NT2/D1 (cell line): ENCODE measurements around the gene WRAP73.
"Not testable (repeated sequence)": the region's sequence is repeated elsewhere in the genome, so short reads cannot be mapped to it uniquely, and the experiment has no call there.

Source experiments
- DNase-seq: peaks from one replicate; pipeline ENCODE4 v3.0.0-alpha.2; 2011; ENCODE audit warnings: low read depth, low spot score
- H3K27me3 ChIP-seq: 2 replicates; pipeline ENCODE4 v1.6.0; 2011; ENCODE audit warnings: mild to moderate bottlenecking; ENCODE audit not compliant: insufficient read length, insufficient read depth
- H3K36me3 ChIP-seq: 2 replicates; pipeline ENCODE4 v1.6.1; 2011; ENCODE audit warnings: mild to moderate bottlenecking, low read length, mixed read lengths; ENCODE audit not compliant: insufficient read depth, insufficient read length
- H3K4me1 ChIP-seq: 2 replicates; pipeline ENCODE4 v1.5.1; 2011; ENCODE audit not compliant: insufficient read depth, insufficient read length
- H3K4me3 ChIP-seq: 2 replicates; pipeline ENCODE4 v1.5.1; 2011; ENCODE audit warnings: low read depth; ENCODE audit not compliant: insufficient read length
- H3K9ac ChIP-seq: 2 replicates; pipeline ENCODE4 v1.6.0; 2011; ENCODE audit warnings: low read depth; ENCODE audit not compliant: insufficient read length
- H3K9me3 ChIP-seq: 2 replicates; pipeline ENCODE4 v1.5.1; 2011; ENCODE audit warnings: mild to moderate bottlenecking, low read length; ENCODE audit not compliant: insufficient read depth
- SUZ12 ChIP-seq: IDR thresholded peaks from 2 replicates; pipeline ENCODE4 v1.6.1; 2011; ENCODE audit not compliant: insufficient read length, insufficient read depth; ENCODE audit errors: extremely low read depth
- YY1 ChIP-seq: IDR thresholded peaks from 2 replicates; pipeline ENCODE4 v1.6.1; 2011; ENCODE audit not compliant: insufficient read length, insufficient read depth
- ZNF274 ChIP-seq: IDR thresholded peaks from 2 replicates; pipeline ENCODE4 v1.6.1; 2011; ENCODE audit warnings: mild to moderate bottlenecking, low read depth, low read length

The WRAP73 gene

DNA sequence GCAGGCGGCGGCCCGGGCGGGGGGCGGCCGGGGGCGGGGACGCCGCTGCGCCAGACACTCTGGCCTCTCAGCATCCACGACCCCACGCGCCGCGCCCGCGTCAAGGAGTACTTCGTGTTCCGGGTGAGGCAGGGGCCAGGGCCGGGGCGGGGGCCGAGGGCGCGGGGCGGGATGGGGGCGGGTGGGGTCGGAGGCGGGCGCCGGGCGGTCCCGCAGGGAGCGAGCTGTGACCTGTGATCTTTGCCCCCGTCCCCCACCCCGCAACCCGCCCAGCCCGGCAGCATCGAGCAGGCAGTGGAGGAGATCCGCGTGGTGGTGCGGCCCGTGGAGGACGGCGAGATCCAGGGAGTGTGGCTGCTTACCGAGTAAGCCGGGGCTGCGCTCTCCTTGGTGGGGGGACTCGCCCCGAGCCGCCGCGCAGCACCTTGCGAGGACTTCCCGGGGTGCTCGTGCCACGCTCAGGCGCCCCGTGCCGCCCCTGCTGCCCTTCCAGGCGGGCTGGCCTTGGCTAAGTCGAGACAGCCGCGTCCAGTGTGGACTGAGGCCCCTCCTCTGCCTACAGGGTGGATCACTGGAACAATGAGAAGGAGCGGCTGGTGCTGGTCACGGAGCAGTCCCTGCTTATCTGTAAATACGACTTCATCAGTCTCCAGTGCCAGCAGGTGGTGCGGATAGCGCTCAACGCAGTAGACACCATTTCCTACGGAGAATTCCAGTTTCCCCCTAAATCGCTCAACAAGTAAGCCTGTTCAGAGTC is 24.6 kb downstream of the WRAP73 start:
- H3K9ac ChIP-seq: peak overlapping the region; percentile 83
- H3K4me3 ChIP-seq: peak overlapping the region; percentile 64
- DNase-seq: no peak
- no peaks in the 10 kb centered on the region for H3K9me3 ChIP-seq
- TF ChIP-seq ZNF274: no peak
- TF ChIP-seq SUZ12: no peak
- no peak for TF ChIP-seq YY1
- peaks cover 22% of the 10 kb centered on the region for H3K27me3 ChIP-seq
- peaks cover 35% of the 10 kb centered on the region for H3K36me3 ChIP-seq
- no peaks in the 10 kb centered on the region for H3K4me1 ChIP-seq

DNA sequence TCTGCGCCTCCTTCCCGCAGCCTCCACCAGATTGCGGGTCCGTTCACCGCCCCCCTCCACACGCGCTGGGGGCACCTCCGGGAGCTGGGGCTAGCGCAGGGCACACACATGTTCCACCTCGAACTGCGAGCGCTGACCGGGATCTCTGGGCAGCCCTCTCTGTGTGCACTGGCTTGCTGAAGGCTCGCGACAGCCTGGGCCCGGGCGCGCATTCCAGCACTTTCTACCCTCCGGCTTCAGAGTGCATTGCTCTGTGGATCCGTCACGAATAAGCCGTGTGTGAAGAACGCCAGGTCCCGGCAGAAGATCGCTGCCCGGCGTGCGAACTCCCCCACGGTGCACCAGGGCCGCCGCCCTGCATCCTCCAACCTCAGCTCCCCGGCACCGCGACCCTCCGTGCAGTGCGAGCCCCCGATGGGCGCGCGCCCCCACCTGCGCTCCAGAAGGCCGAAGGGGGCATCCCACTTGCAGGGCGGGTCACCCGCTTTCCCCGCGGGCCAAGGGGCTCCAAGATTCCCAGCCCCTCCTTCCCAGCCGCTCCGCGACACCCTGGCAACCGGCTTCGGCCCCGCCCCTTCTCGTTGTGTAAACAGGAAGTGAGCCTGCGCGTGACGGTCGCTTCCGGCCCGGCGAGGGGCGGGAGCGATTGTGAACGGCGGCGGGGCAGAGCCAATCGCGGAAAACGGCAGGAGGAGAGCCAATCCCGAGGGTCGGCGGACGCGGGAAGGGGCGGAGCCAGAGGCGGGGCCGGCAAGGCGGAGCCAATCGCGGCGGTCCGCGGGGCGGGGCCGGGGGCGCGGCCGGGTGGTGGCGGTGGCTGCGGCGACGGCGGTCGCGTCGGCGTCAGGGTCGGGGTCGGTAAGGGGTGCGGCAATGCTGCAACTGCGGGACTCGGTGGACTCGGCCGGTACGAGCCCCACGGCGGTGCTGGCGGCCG is 25.4 kb downstream of the WRAP73 start, which contains the start of gene TPRG1L:
TSS of gene TPRG1L (plus strand) at position 816 of the 937 bp plus-strand sequence. CDS start at position 874, 58 bp downstream.
- Histone ChIP-seq H3K36me3 (peaks cover 26% of the 10 kb centered on the region), H3K9me3 (no peaks in the 10 kb centered on the region), H3K4me1 (no peaks in the 10 kb centered on the region), H3K4me3 (peak within 1 kb of the TSS; percentile 85), H3K27me3 (peaks cover 26% of the 10 kb centered on the region), H3K9ac (peak within 1 kb of the TSS; percentile 83)
- DNase-seq: peak; percentile 89
- TF ChIP-seq ZNF274: no peak
- no peak for TF ChIP-seq YY1
- no peak for TF ChIP-seq SUZ12

DNA sequence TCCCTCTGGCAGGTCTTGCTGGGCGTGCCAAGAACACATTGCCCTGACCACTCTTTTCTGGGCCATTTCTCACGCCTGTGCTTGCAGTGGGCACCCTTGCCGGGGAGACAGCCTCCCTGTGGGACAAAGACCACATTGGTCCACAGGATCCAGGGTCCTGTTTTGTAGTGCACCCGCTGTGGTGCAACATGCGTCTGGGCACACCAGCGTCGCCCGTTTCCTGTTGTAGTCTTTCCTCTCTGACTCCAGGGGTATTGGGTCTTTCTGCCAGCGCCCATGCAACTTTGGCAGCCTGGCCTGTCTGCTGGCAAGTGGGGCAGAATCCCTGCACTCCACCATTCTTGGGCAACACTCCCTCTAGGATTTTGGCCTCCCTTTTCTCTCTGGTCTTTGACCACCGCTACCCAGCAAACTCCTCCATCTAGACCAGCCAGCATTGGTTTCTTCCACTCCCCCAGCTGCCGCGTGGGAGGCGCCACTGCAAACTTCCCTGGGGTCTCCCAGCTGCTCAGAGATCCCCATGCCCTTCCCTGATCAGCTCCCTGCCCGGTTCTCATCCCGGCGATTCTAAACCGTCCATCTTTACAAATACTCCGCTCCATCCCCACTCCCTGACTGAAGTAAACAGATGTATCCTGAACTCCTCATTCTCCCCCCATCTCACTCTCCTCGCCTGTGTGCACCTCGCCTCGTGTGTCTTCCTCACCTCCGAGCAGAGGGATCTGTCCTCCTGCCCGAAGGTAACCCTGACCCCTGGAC is 26.3 kb downstream of the WRAP73 start:
- Histone ChIP-seq H3K4me3 (peak overlapping the region; percentile 85), H3K9me3 (no peaks in the 10 kb centered on the region)

DNA sequence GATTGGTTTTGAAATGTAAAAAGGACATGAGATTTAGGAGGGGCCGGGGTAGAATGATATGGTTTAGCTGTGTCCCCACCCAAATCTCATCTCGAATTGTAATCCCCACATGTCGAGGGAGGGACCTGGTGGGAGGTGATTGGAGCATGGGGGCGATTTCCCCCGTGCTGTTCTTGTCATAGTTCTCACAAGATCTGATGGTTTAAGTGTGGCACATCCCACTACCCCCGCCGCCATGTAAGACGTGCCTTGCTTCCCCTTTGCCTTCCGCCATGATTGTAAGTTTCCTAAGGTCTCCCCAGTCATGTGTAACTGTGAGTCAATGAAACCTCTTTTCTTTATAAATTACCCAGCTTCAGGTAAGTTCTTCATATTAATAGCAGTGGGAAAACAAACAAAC is 27.8 kb downstream of the WRAP73 start:
- H3K4me3 ChIP-seq, DNase-seq, H3K36me3 ChIP-seq, H3K4me1 ChIP-seq, H3K9me3 ChIP-seq, H3K9ac ChIP-seq: not testable (repeated sequence)
- peaks cover 26% of the 10 kb centered on the region for H3K27me3 ChIP-seq

More for the DNA sequence above, 26.3 kb downstream of the WRAP73 start:
- H3K4me1 ChIP-seq: peaks cover under 1% of the 10 kb centered on the region
- H3K36me3 ChIP-seq: peaks cover 18% of the 10 kb centered on the region
- H3K9ac ChIP-seq: peak overlapping the region; percentile 83
- TF ChIP-seq SUZ12 (no peak), YY1 (no peak), ZNF274 (no peak)
- peaks cover 26% of the 10 kb centered on the region for H3K27me3 ChIP-seq
- DNase-seq: no peak

DNA sequence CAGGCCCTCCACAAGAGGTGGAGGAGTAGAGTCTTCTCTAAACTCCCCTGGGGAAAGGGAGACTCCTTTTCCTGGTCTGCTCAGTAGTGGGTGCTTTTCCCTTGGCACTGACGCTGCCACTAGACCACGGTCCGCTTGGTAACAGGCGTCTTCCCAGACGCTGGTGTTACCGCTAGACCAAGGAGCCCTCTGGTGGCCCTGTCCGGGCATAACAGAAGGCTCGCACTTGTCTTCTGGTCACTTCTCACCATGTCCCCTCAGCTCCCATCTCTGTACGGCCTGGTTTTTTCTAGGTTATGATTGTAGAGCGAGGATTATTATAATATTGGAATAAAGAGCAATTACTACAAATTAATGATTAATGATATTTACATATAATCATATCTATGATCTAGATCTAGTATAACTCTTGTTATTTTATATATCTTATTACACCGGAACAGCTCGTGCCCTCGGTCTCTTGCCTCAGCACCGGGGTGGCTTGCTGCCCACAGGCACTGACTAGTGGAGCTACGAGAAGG is 28.7 kb downstream of the WRAP73 start:
- peaks cover 26% of the 10 kb centered on the region for H3K27me3 ChIP-seq
- H3K36me3 ChIP-seq, DNase-seq, H3K9ac ChIP-seq, H3K4me1 ChIP-seq, H3K9me3 ChIP-seq, H3K4me3 ChIP-seq: not testable (repeated sequence)

DNA sequence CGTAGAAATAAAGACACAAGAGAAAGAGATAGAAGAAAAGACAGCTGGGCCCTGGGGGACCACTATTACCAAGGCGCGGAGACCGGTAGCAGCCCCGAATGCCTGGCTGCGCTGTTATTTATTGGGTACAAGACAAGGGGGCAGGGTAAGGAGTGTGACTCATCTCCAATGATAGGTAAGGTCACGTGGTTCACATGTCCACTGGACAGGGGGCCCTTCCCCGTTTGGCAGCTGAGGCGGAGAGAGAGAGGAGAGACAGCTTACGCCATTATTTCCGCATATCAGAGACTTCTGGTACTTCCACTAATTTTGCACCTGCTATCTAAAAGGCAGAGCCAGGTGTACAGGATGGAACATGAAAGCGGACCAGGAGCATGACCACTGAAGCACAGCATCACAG is 29.2 kb downstream of the WRAP73 start:
- H3K4me1 ChIP-seq: peaks cover 5% of the 10 kb centered on the region
- no peak overlapping the region for H3K9ac ChIP-seq
- no peaks in the 10 kb centered on the region for H3K9me3 ChIP-seq
- DNase-seq: no peak
- no peak for TF ChIP-seq ZNF274
- no peak for TF ChIP-seq SUZ12
- no peak for TF ChIP-seq YY1
- H3K27me3 ChIP-seq: peaks cover 26% of the 10 kb centered on the region
- H3K36me3 ChIP-seq: no peaks in the 10 kb centered on the region
- no peak overlapping the region for H3K4me3 ChIP-seq
